Prostate gland (tissue), 2 donors: ENCODE data around the gene KCND3.

ENCODE experiments used
- CTCF ChIP-seq, 4 experiments: fragments of 200-600 bp in 2 of 4; fragments of 450-650 bp in 2 of 4; sonication (generic) in 2 of 4; IDR thresholded peaks; 1 replicate in 3 of 4; 2 replicates in 1 of 4; pipeline ENCODE4 v1.5.1; 2016 to 2019; ENCODE audit warnings: antibody characterized with exemption in 4 of 4, mild to moderate bottlenecking in 2 of 4, moderate library complexity in 2 of 4
- POLR2AphosphoS5 ChIP-seq: sonication (generic); formaldehyde crosslinking; IDR thresholded peaks from one replicate; pipeline ENCODE4 v1.6.1; 2017; ENCODE audit warnings: antibody characterized with exemption

GRCh38 chr1:112034277-112034676 is 44.8 kb upstream of the KCND3 start:
- TF ChIP-seq CTCF (IDR thresholded peaks at IDR 0.05) (no peak), POLR2AphosphoS5 (no peak)
